SK-N-SH (cell line): ENCODE results near the gene CDK6. TPM values are rescaled to one million over a fixed set of nuclear protein-coding genes. Genes with fewer than 3 reads are reported as not detected.

ENCODE experiments used
- CTCF ChIA-PET: fragments of 300-600, 350-600 bp; formaldehyde crosslinking; extraction: SDS; loops from one replicate; lab custom pipeline; 2021; lab: Yijun Ruan, JAX
- POLR2A ChIA-PET: fragments of 350-600 bp; sonication (Branson Sonifier 250); formaldehyde crosslinking; extraction: SDS; loops from one replicate; lab custom pipeline; 2020; ENCODE audit warnings: antibody characterized with exemption, inconsistent platforms; lab: Yijun Ruan, JAX
- DNase-seq: peaks from one replicate; pipeline ENCODE4 v3.0.0; 2012
- H2AFZ ChIP-seq: fragments of 200-600 bp; sonication (generic); 2 replicates; pipeline ENCODE4 v1.8.1; 2016; ENCODE audit warnings: antibody characterized with exemption, mild to moderate bottlenecking, low read depth
- H3F3A ChIP-seq: fragments of 200-600 bp; sonication (generic); replicated peaks from 2 replicates; pipeline ENCODE3; 2016; ENCODE audit warnings: antibody characterized with exemption, mild to moderate bottlenecking; ENCODE audit not compliant: insufficient read depth
- H3K27ac ChIP-seq, 2 experiments: fragments of 200-500 bp in 1 of 2; fragments of 200-600 bp in 1 of 2; sonication (Bioruptor generic) in 1 of 2; sonication (generic), shearing (Covaris generic) in 1 of 2; 2 replicates each; pipeline versions ENCODE4 v1.5.1 to v1.6.1; 2014 to 2016; ENCODE audit warnings: low read depth in 2 of 2, inconsistent platforms in 1 of 2, low read length in 1 of 2, mild to moderate bottlenecking in 1 of 2, mixed read lengths in 1 of 2
- H3K27me3 ChIP-seq: fragments of 200-600 bp; sonication (generic), shearing (Covaris generic); 2 replicates; pipeline ENCODE4 v1.6.1; 2016; ENCODE audit warnings: mixed run types; ENCODE audit not compliant: insufficient read depth
- H3K36me3 ChIP-seq, 2 experiments: fragments of 200-500 bp in 1 of 2; fragments of 200-600 bp in 1 of 2; sonication (Bioruptor generic) in 1 of 2; sonication (generic) in 1 of 2; replicated peaks in 1 of 2; 2 replicates each; pipeline versions ENCODE3 to v1.5.1; 2014 to 2016; ENCODE audit warnings: low read length in 1 of 2, mild to moderate bottlenecking in 1 of 2; ENCODE audit not compliant: insufficient read depth in 2 of 2, control insufficient read depth in 1 of 2
- H3K4me1 ChIP-seq, 2 experiments: fragments of 200-500 bp in 1 of 2; fragments of 200-600 bp in 1 of 2; sonication (Bioruptor generic) in 1 of 2; sonication (generic), shearing (Covaris generic) in 1 of 2; 2 replicates each; pipeline versions ENCODE4 v1.5.1 to v1.6.1; 2014 to 2016; ENCODE audit warnings: low read depth in 1 of 2, low read length in 1 of 2, mixed run types in 1 of 2; ENCODE audit not compliant: insufficient read depth in 2 of 2, control insufficient read depth in 1 of 2
- H3K4me2 ChIP-seq: fragments of 200-600 bp; sonication (generic), shearing (Covaris generic); 2 replicates; pipeline ENCODE4 v1.6.1; 2017; ENCODE audit warnings: mixed run types
- H3K4me3 ChIP-seq, 2 experiments: fragments of 200-500 bp in 1 of 2; fragments of 200-600 bp in 1 of 2; sonication (Bioruptor generic) in 1 of 2; sonication (generic), shearing (Covaris generic) in 1 of 2; 2 replicates each; pipeline versions ENCODE4 v1.5.1 to v1.8.1; 2014 to 2016; ENCODE audit warnings: low read depth in 2 of 2, inconsistent platforms in 1 of 2, low read length in 1 of 2, mild to moderate bottlenecking in 1 of 2, mixed read lengths in 1 of 2, moderate library complexity in 1 of 2
- H3K79me2 ChIP-seq: fragments of 200-600 bp; sonication (generic); 2 replicates; pipeline ENCODE4 v1.8.1; 2017; ENCODE audit warnings: mild to moderate bottlenecking; ENCODE audit not compliant: insufficient read depth
- H3K9ac ChIP-seq: fragments of 200-600 bp; sonication (generic); 2 replicates; pipeline ENCODE4 v1.6.1; 2017; ENCODE audit warnings: mixed run types
- H3K9me2 ChIP-seq: fragments of 200-600 bp; sonication (generic); 2 replicates; pipeline ENCODE4 v1.6.1; 2017; ENCODE audit warnings: mixed run types
- H3K9me3 ChIP-seq: fragments of 200-600 bp; sonication (generic); 2 replicates; pipeline ENCODE4 v1.6.1; 2017; ENCODE audit warnings: mixed run types, mild to moderate bottlenecking, moderate library complexity
- H4K20me1 ChIP-seq: fragments of 200-600 bp; sonication (generic); 2 replicates; pipeline ENCODE4 v1.6.1; 2017; ENCODE audit warnings: mild to moderate bottlenecking, mixed run types; ENCODE audit not compliant: insufficient read depth
- EP300 ChIP-seq, 2 experiments: IDR thresholded peaks; 2 replicates each; pipeline versions ENCODE4 v1.4.0 to v1.6.1; 2012; ENCODE audit warnings: borderline replicate concordance in 1 of 2, low read depth in 1 of 2, low read length in 1 of 2
- FOSL2 ChIP-seq: IDR thresholded peaks from 2 replicates; pipeline ENCODE4 v1.4.0; 2012; ENCODE audit warnings: low read depth, mild to moderate bottlenecking, moderate library complexity, borderline replicate concordance
- FOXM1 ChIP-seq: IDR thresholded peaks from 2 replicates; pipeline ENCODE4 v1.4.0; 2012; ENCODE audit warnings: low read depth, mild to moderate bottlenecking
- JUND ChIP-seq: IDR thresholded peaks from 2 replicates; pipeline ENCODE4 v1.4.0; 2012
- MEF2A ChIP-seq: IDR thresholded peaks from 2 replicates; pipeline ENCODE4 v1.4.0; 2012; ENCODE audit warnings: low read depth, borderline replicate concordance
- MXI1 ChIP-seq: IDR thresholded peaks from 2 replicates; pipeline ENCODE4 v1.6.1; 2012; ENCODE audit warnings: mild to moderate bottlenecking, low read depth, low read length, improper control_type of control experiment
- REST ChIP-seq: IDR thresholded peaks from 2 replicates; pipeline ENCODE4 v1.6.1; 2012; ENCODE audit warnings: mild to moderate bottlenecking, low read depth, low read length, moderate library complexity
- RFX5 ChIP-seq: IDR thresholded peaks from 2 replicates; pipeline ENCODE4 v1.6.1; 2012; ENCODE audit warnings: mild to moderate bottlenecking, improper control_type of control experiment, low read length
- RXRA ChIP-seq: IDR thresholded peaks from 2 replicates; pipeline ENCODE4 v1.4.0; 2012; ENCODE audit warnings: low read depth, mild to moderate bottlenecking, borderline replicate concordance
- SIN3A ChIP-seq: IDR thresholded peaks from 2 replicates; pipeline ENCODE4 v1.6.1; 2012; ENCODE audit warnings: low read depth, mild to moderate bottlenecking, low read length, moderate library complexity, borderline replicate concordance
- SMC3 ChIP-seq: IDR thresholded peaks from 2 replicates; pipeline ENCODE4 v1.6.1; 2012; ENCODE audit warnings: low read depth, low read length, improper control_type of control experiment
- TAF1 ChIP-seq: IDR thresholded peaks from 2 replicates; pipeline ENCODE4 v1.6.1; 2012; ENCODE audit warnings: low read depth, mild to moderate bottlenecking, low read length, moderate library complexity, borderline replicate concordance
- TCF12 ChIP-seq: IDR thresholded peaks from 2 replicates; pipeline ENCODE4 v1.4.0; 2012
- TEAD4 ChIP-seq: IDR thresholded peaks from 2 replicates; pipeline ENCODE4 v1.4.0; 2012; ENCODE audit warnings: mild to moderate bottlenecking, borderline replicate concordance; ENCODE audit not compliant: insufficient read depth
- USF1 ChIP-seq: IDR thresholded peaks from 2 replicates; pipeline ENCODE4 v1.4.0; 2012; ENCODE audit warnings: low read depth, borderline replicate concordance
- USF2 ChIP-seq: fragments of 150-350 bp; IDR thresholded peaks from 2 replicates; pipeline ENCODE4 v1.6.1; 2017; ENCODE audit warnings: antibody characterized with exemption, low read length, low read depth, borderline replicate concordance
- ZBTB33 ChIP-seq: IDR thresholded peaks from 2 replicates; pipeline ENCODE4 v1.4.0; 2012; ENCODE audit warnings: low read depth, borderline replicate concordance
- WGBS: methylation state at CpG from one replicate; pipeline ENCODE4 v1.1.6; 2017; ENCODE audit warnings: low lambda C conversion rate; 5-methylcytosine and 5-hydroxymethylcytosine counted together
- polyA plus RNA-seq, 3 experiments: library from polyadenylated mRNA; depleted of rRNA; stranded (reverse); fragments of >200 nt; gene quantifications; 2 replicates each; pipeline ENCODE4 v1.2.3, GENCODE V29; 2012

The CDK6 gene
- polyA plus RNA-seq, 1 of the 3 experiments (the other 2 are of a cell fraction): 30.3 TPM

GRCh38 chr7:92708111-92709042 lies 128.0 kb downstream of the CDK6 start:
- TF ChIP-seq SMC3 (no peak), TEAD4 (no peak), SIN3A (no peak), FOXM1 (no peak), FOSL2 (no peak), RFX5 (no peak), MXI1 (no peak), ZBTB33 (no peak), JUND (no peak), REST (no peak), TCF12 (no peak), USF1 (no peak), RXRA (no peak), USF2 (no peak), TAF1 (no peak), MEF2A (no peak), EP300 (IDR thresholded peaks at IDR 0.05; ENCODE audit: borderline replicate concordance in 1 of 2, low read depth in 1 of 2, low read length in 1 of 2) (no peak)
- 93% methylated on average over 5 of the region's 5 CpGs for WGBS
- peaks cover 0 to 7% of the 10 kb centered on the region in 2 experiments; a peak in 2 of 4 replicates for H3K4me1 ChIP-seq
- ChIA-PET CTCF (no interaction called here), POLR2A (no interaction called here)
- H3K9ac ChIP-seq: no peak overlapping the region
- no peak overlapping the region for H3K4me2 ChIP-seq
- H3K36me3 ChIP-seq: peaks cover 30 to 66% of the 10 kb centered on the region in 2 experiments
- DNase-seq: no peak
- no peaks in the 10 kb centered on the region for H3K9me2 ChIP-seq
- H3F3A ChIP-seq: peaks cover 38% of the 10 kb centered on the region
- H3K9me3 ChIP-seq: peaks cover 10% of the 10 kb centered on the region
- H4K20me1 ChIP-seq: no peaks in the 10 kb centered on the region
- peaks cover 96% of the 10 kb centered on the region for H3K79me2 ChIP-seq
- no peak overlapping the region for H2AFZ ChIP-seq
- H3K4me3 ChIP-seq: no peak overlapping the region
- no peaks in the 10 kb centered on the region for H3K27me3 ChIP-seq
- H3K27ac ChIP-seq: no peak overlapping the region
